Activated B cell treated with CpG ODN at 0.5 μM for 24 hours (primary cell): ENCODE measurements around the gene IRF2. TPM values are rescaled to one million over a fixed set of nuclear protein-coding genes. Genes with fewer than 3 reads are reported as not detected.

ENCODE experiments used
- ATAC-seq: fragments of 200-7000 bp; cut with Tn5 transposase; one replicate; pipeline ENCODE4 v1.10.0; 2021; ENCODE audit warnings: low read depth, mild to moderate bottlenecking, moderate library complexity
- CTCF ChIA-PET: fragments of 350-600 bp; sonication (Branson Sonifier 250); formaldehyde crosslinking; loops from one replicate; lab custom pipeline; 2021; ENCODE audit warnings: antibody characterized with exemption; lab: Charles Lee
- POLR2A ChIA-PET: fragments of 350-600 bp; sonication (Branson Sonifier 250); formaldehyde crosslinking; loops from one replicate; lab custom pipeline; 2021; ENCODE audit warnings: antibody characterized with exemption; lab: Charles Lee
- DNase-seq: peaks from one replicate; pipeline ENCODE4 v3.0.0; 2022
- H3K27ac Mint-ChIP-seq: one replicate; pipeline ENCODE4 v1.8.0; 2020; ENCODE audit warnings: mixed read lengths
- H3K27me3 Mint-ChIP-seq: one replicate; pipeline ENCODE4 v1.8.0; 2021; ENCODE audit warnings: mixed read lengths
- H3K36me3 Mint-ChIP-seq: one replicate; pipeline ENCODE4 v1.8.0; 2021; ENCODE audit warnings: low read depth, mixed read lengths
- H3K4me1 Mint-ChIP-seq: one replicate; pipeline ENCODE4 v1.8.0; 2021; ENCODE audit warnings: mixed read lengths
- H3K4me3 Mint-ChIP-seq: one replicate; pipeline ENCODE4 v1.8.0; 2020; ENCODE audit warnings: mild to moderate bottlenecking, mixed read lengths
- H3K9me3 Mint-ChIP-seq: one replicate; pipeline ENCODE4 v1.8.0; 2020; ENCODE audit warnings: mixed read lengths
- CTCF ChIP-seq: fragments of 200-600 bp; IDR thresholded peaks from one replicate; pipeline ENCODE4 v1.8.0; 2022; ENCODE audit warnings: antibody characterized with exemption, mild to moderate bottlenecking
- intact Hi-C: fragments of 100-400 bp; cut with micrococcal nuclease; formaldehyde crosslinking; loops from one replicate; pipeline ENCODE4 v1.15.1; 2024
- total RNA-seq: library from RNA; stranded (reverse); gene quantifications from 2 replicates; pipeline ENCODE4 v1.2.3, GENCODE V29; 2022

The IRF2 gene
- total RNA-seq, 1 donor from 2014 or later, result 66.2 TPM

- peaks cover 37% of the 10 kb centered on the region for H3K4me1 Mint-ChIP-seq
- no peak overlapping the region for H3K27ac Mint-ChIP-seq
- POLR2A ChIA-PET, result no interaction called here
- no peak overlapping the region for H3K4me3 Mint-ChIP-seq
- intact Hi-C loops, result no loop called here
- no peaks in the 10 kb centered on the region for H3K36me3 Mint-ChIP-seq
- CTCF ChIA-PET, result no interaction called here
- TF ChIP-seq CTCF, result no peak
- H3K9me3 Mint-ChIP-seq, result no peaks in the 10 kb centered on the region
- ATAC-seq (no peak), DNase-seq (no peak)
- H3K27me3 Mint-ChIP-seq, result no peaks in the 10 kb centered on the region
Observed at GRCh38 chr4:184485279-184485678, 10.9 kb upstream of the IRF2 start.

- Mint-ChIP-seq H3K4me3 (no peak overlapping the region), H3K9me3 (no peaks in the 10 kb centered on the region), H3K4me1 (peaks cover 59% of the 10 kb centered on the region), H3K27ac (peak overlapping the region; percentile 82), H3K27me3 (no peaks in the 10 kb centered on the region), H3K36me3 (peaks cover 15% of the 10 kb centered on the region)
- POLR2A ChIA-PET, result interaction anchor here (0.6 kb wide), 2 partner anchors 53 to 139 kb away, joined by 3 read pairs; no protein-coding TSS in a partner anchor
- intact Hi-C loops, result no loop called here
- peak; percentile 40 for ATAC-seq
- no peak for DNase-seq
- no peak for TF ChIP-seq CTCF
- CTCF ChIA-PET, result no interaction called here
Observed at GRCh38 chr4:184481544-184481943, 7.2 kb upstream of the IRF2 start.

- CTCF ChIA-PET, result interaction anchor here (1.5 kb wide), 1 partner anchor 26 kb away, joined by 4 read pairs; no protein-coding TSS in a partner anchor
- Mint-ChIP-seq H3K36me3 (peaks cover 30% of the 10 kb centered on the region), H3K9me3 (no peaks in the 10 kb centered on the region), H3K4me3 (no peak overlapping the region), H3K4me1 (peaks cover 67% of the 10 kb centered on the region), H3K27me3 (no peaks in the 10 kb centered on the region), H3K27ac (peak overlapping the region; percentile 9)
- intact Hi-C loops, result loop anchor here (10.0 kb wide), 2 partner anchors 345 to 735 kb away; partner anchors contain the start of gene ACSL1
- POLR2A ChIA-PET, result interaction anchor here (1.0 kb wide), 1 partner anchor 215 kb away, joined by 3 read pairs; no protein-coding TSS in a partner anchor
- DNase-seq, result no peak
- TF ChIP-seq CTCF, result no peak
- ATAC-seq, result no peak
Observed at GRCh38 chr4:184479516-184479950, 5.2 kb upstream of the IRF2 start.

- peak overlapping the region; percentile 94 for H3K4me3 Mint-ChIP-seq
- no peaks in the 10 kb centered on the region for H3K9me3 Mint-ChIP-seq
- ChIA-PET POLR2A (interaction anchor here (1.0 to 5.0 kb wide), 4 partner anchors 28 to 165 kb away, joined by 3 to 160 read pairs (median 58); no protein-coding TSS in a partner anchor), CTCF (interaction anchor here (1.7 kb wide), 1 partner anchor 214 kb away, joined by 4 read pairs; no protein-coding TSS in a partner anchor)
- no peak for DNase-seq
- peaks cover 37% of the 10 kb centered on the region for H3K36me3 Mint-ChIP-seq
- peaks cover 55% of the 10 kb centered on the region for H3K4me1 Mint-ChIP-seq
- H3K27me3 Mint-ChIP-seq, result no peaks in the 10 kb centered on the region
- intact Hi-C loops, result loop anchor here (10.0 kb wide), 2 partner anchors 347 to 737 kb away; partner anchors contain the start of gene ACSL1
- ATAC-seq, result no peak
- H3K27ac Mint-ChIP-seq, result peak overlapping the region; percentile 62
- no peak for TF ChIP-seq CTCF
Observed at GRCh38 chr4:184477201-184477999, 3.0 kb upstream of the IRF2 start.

- Mint-ChIP-seq H3K36me3 (peaks cover 37% of the 10 kb centered on the region), H3K27ac (peak overlapping the region; percentile 62), H3K4me1 (peaks cover 58% of the 10 kb centered on the region), H3K27me3 (no peaks in the 10 kb centered on the region), H3K4me3 (peak overlapping the region; percentile 94), H3K9me3 (no peaks in the 10 kb centered on the region)
- intact Hi-C loops, result loop anchor here (10.0 kb wide), 2 partner anchors 348 to 738 kb away; partner anchors contain the start of gene ACSL1
- ChIA-PET POLR2A (interaction anchor here (0.7 to 5.0 kb wide), 8 partner anchors 29 to 225 kb away, joined by 3 to 160 read pairs (median 24); no protein-coding TSS in a partner anchor), CTCF (interaction anchor here (1.7 to 2.6 kb wide), 2 partner anchors 30 to 213 kb away, joined by 4 to 12 read pairs; no protein-coding TSS in a partner anchor)
- ATAC-seq (no peak), DNase-seq (no peak)
- TF ChIP-seq CTCF, result no peak
Observed at GRCh38 chr4:184476695-184477094, 2.3 kb upstream of the IRF2 start.
